H1 (cell line): ENCODE results near the gene SP7. TPM values are rescaled to one million over a fixed set of nuclear protein-coding genes. Genes with fewer than 3 reads are reported as not detected.

Source experiments
- BACH1 ChIP-seq: IDR thresholded peaks from 2 replicates; pipeline ENCODE4 v1.6.1; 2012; ENCODE audit warnings: low read length, improper control_type of control experiment
- polyA plus RNA-seq, 7 experiments: library from polyadenylated mRNA; depleted of rRNA in 3 of 7; stranded (reverse) in 5 of 7; unstranded in 2 of 7; fragments of >200 nt in 5 of 7; fragments of 200-250 nt in 2 of 7; gene quantifications; 1 replicate in 5 of 7; 2 replicates in 1 of 7; 4 replicates in 1 of 7; pipeline versions ENCODE4 v1.2.1 to v1.2.3, GENCODE V29; 2011 to 2013; ENCODE audit warnings: missing spikeins in 2 of 7, mixed read lengths in 2 of 7
- total RNA-seq: library from RNA; stranded (reverse); fragmentation: NEBNext Ultra II Directional; extraction: Animal tissue kit (Norgen Biotek cat#: 25700); gene quantifications from 2 replicates; pipeline ENCODE4 v1.2.1, GENCODE V29; 2021

The SP7 gene
- total and polyA plus RNA-seq, 2 of the 8 experiments (the other 6 are each of a cell fraction or from before 2014, with no cell fraction given), result 0.12 to 0.13 TPM

- no peak for TF ChIP-seq BACH1
- TF ChIP-seq, all 59 proteins: peak for 13
Measured at GRCh38 chr12:53379389-53380103, 43.4 kb upstream of the SP7 start (continued).
